Measurements from ENCODE around the gene CADPS2.

CADPS2 gene

DNA sequence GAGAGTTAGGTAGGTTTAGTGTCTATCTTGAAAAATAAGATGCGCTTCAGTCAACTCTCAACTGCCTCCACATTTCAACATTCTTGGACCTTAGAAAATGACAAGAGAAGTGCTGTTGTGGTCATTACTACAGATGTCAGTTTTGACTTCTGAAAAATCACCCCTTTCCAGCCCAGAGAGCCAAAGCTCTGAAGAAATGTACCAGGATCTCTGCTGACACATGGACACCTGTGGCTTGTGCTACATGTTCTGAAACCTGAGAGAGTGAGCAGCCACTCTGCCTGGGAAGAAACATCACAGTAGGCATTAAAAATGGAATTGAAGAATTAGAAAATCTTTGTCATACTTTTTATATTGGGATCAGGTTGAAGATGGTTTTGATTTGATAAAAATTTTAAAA is 545.8 kb downstream of the CADPS2 start:
- DNase-seq (ENCODE audit: low read depth, low spot score) = no peak
- no peak overlapping the region for H3K4me3 ChIP-seq (ENCODE audit: low read length)

DNA sequence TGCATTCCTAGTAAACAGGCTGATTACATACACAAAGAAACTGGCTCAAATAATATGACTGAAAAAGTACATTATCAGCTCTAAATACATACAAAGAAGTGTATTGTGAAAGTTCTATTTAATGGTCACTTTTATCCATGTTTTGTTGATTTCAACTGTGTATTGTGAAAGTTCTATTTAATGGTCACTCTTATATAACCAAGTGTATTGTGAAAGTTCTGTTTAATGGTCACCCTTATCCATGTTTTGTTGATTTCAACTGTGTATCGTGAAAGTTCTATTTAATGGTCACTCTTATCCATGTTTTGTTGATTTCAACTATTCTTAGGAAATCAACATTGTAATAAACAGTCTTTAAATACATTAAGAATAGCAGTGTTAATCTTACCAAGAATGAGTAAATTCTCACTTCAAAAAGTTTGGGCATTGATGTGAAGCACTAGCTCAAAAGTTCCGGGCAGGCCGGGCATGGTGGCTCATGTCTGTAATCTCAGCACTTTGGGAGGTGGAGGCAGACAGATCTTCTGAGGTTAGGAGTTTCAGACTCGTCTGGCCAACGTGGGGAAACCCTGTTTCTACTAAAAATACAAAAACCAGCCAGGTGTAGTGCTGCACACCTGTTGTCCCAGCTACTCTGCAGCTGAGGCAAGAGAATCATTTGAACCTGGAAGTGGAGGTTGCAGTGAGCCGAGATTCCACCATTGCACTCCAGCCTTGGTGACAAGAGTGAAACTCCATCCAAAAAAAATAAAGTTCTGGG is 546.9 kb downstream of the CADPS2 start:
- Histone ChIP-seq H3K27ac (ENCODE audit: low read length) (no peak overlapping the region), H3K9me3 (ENCODE audit: control insufficient read depth, insufficient read depth, low read length) (no peaks in the 10 kb centered on the region), H3K36me3 (ENCODE audit: control insufficient read depth, insufficient read depth, low read length) (no peaks in the 10 kb centered on the region), H3K27me3 (ENCODE audit: control insufficient read depth, insufficient read depth, low read length) (no peaks in the 10 kb centered on the region), H3K4me1 (ENCODE audit: control insufficient read depth, insufficient read depth, low read length) (peaks cover 3% of the 10 kb centered on the region; the same call in 1 of the 2 replicates), H3K4me3 (ENCODE audit: low read length) (no peak overlapping the region)
- no CpG with 5 or more reads among the region's 6 CpGs for WGBS (ENCODE audit: insufficient coverage, insufficient read length)
- DNase-seq (ENCODE audit: low read depth, low spot score) = no peak

More for the DNA sequence above, 545.8 kb downstream of the CADPS2 start:
- H3K9me3 ChIP-seq (ENCODE audit: control insufficient read depth, insufficient read depth, low read length) = no peaks in the 10 kb centered on the region
- no peak overlapping the region for H3K27ac ChIP-seq (ENCODE audit: low read length)
- H3K36me3 ChIP-seq (ENCODE audit: control insufficient read depth, insufficient read depth, low read length) = no peaks in the 10 kb centered on the region
- H3K4me1 ChIP-seq (ENCODE audit: control insufficient read depth, insufficient read depth, low read length) = peaks cover 3% of the 10 kb centered on the region; the same call in 1 of the 2 replicates
- WGBS (ENCODE audit: insufficient coverage, insufficient read length) = no CpG with 5 or more reads among the region's 1 CpG
- no peaks in the 10 kb centered on the region for H3K27me3 ChIP-seq (ENCODE audit: control insufficient read depth, insufficient read depth, low read length)

DNA sequence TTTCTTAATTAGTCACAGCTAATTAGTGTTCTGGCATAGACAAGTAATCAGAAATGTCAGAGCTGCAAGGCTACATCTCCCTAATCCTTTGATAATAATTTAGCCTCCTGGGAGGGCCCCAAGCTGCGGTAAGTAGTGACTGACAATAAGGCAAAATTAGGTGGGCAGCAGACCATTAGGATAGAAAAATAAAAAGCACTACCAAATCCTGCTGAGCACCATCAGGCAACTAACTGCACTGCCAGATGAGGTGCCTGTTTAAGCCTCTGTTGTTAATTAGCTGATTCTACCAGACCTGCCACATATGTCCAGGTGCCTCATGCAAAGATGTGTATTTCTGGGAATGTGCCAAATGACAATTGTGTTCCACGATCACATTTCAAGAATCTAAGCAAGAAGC is 549.2 kb downstream of the CADPS2 start:
- Histone ChIP-seq H3K9me3 (ENCODE audit: control insufficient read depth, insufficient read depth, low read length) (no peaks in the 10 kb centered on the region), H3K27me3 (ENCODE audit: control insufficient read depth, insufficient read depth, low read length) (no peaks in the 10 kb centered on the region), H3K4me3 (ENCODE audit: low read length) (no peak overlapping the region), H3K36me3 (ENCODE audit: control insufficient read depth, insufficient read depth, low read length) (no peaks in the 10 kb centered on the region), H3K4me1 (ENCODE audit: control insufficient read depth, insufficient read depth, low read length) (0 out of 2 replicates have a peak, but pooled peaks cover 1% of the 10 kb centered on the region), H3K27ac (ENCODE audit: low read length) (no peak overlapping the region)
- DNase-seq (ENCODE audit: low read depth, low spot score) = no peak
- no CpG with 5 or more reads among the region's 2 CpGs for WGBS (ENCODE audit: insufficient coverage, insufficient read length)

DNA sequence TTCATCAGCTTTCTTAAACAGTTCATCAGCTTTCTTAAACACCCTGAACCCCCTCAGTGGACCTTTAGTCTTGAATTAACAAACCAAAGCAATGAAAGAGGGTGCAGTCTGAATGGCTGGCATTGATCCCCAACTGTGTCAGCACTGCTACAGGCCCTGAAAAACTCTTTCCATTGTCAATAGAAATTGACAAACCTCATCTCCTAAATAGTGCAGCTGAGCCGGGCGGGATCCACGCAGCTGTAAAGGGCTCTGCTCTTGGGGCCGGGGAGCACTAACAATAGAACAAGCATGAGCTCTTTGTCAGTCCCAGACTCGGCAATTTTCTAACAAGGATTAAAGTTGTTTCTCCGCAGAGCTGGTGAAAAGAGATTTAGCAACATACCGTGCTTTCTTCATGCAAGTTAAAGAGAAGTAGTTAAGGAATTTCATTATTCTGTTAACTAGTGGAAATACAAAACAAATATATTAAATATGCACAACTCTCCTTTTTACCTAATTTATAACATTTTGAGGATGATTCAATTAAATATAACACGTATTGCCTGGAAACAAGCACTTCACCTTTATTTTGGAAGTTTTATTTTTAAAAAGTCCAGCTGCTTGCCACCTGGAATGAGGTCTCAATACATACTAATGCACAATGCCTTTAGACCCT is 557.0 kb downstream of the CADPS2 start:
- no peaks in the 10 kb centered on the region for H3K36me3 ChIP-seq (ENCODE audit: control insufficient read depth, insufficient read depth, low read length)
- WGBS (ENCODE audit: insufficient coverage, insufficient read length) = no CpG with 5 or more reads among the region's 8 CpGs
- no peaks in the 10 kb centered on the region for H3K9me3 ChIP-seq (ENCODE audit: control insufficient read depth, insufficient read depth, low read length)
- H3K4me3 ChIP-seq (ENCODE audit: low read length) = no peak overlapping the region
- no peak overlapping the region for H3K27ac ChIP-seq (ENCODE audit: low read length)
- H3K4me1 ChIP-seq (ENCODE audit: control insufficient read depth, insufficient read depth, low read length) = peaks cover 2% of the 10 kb centered on the region; the same call in 1 of the 2 replicates
- DNase-seq (ENCODE audit: low read depth, low spot score) = no peak
- H3K27me3 ChIP-seq (ENCODE audit: control insufficient read depth, insufficient read depth, low read length) = no peaks in the 10 kb centered on the region

DNA sequence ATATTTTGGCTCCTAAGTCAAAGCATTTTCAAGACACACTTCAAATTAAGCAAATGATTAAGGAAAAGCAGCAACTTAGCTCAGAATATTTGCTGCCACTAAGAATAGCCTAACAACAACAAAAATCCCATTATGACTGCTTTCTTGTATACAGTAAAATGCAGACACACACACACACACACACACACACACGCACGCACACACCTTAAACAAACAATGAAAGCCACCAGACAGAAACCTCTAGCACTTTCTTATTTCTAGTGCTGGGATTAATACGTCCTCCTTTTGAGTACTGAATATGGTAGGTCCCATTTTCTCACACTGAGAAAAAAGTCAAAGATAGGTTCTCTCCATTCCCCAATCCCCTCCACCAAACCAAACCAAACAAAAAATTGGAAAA is 558.3 kb downstream of the CADPS2 start:
- WGBS (ENCODE audit: insufficient coverage, insufficient read length) = no CpG with 5 or more reads among the region's 3 CpGs
- no peak for DNase-seq (ENCODE audit: low read depth, low spot score)

DNA sequence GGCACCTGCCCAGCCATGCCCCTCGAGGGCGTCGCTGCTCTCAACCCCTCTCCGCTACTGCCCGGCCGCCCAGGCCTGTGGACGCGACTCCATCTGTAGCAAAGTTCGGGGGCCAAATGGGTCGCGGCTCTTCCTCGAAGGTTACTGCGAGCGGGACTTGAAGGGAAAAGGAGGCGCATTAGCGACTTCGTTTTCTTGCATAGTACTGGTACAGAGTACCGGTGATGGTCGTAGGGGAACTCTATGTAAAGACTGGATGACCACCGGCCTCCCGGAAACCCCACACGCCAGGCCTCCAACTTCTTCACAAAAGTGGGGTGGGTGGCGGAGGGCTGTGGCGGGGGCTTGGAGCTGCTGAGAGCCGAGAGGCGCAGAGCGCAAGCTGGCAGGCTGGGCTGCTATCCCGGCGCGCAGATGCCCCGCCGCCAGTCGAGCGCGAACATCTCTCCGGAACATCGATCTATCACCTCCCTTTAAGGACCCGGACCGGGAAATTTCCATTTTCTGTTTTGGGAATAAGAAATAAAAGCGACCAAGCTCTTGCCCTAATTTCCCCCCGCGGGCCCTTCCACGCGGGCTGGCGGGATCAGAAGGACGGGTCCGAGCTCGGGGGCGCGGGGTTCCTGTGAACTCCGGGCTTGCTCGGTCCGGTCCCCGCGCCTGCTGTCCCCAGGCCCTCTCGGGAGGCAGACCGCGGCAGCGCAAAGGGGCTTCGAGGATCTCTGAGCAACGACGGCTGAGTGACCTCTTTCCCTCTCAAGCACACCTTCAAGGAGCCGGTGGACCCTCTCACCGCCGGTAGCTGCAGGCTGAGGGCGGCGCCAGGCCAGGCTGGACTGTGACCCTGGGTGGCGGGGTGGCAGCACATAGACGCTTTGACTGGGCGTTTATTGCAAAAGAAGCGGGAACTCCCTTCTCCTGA is 569.5 kb downstream of the CADPS2 start:
- no peak overlapping the region for H3K27ac ChIP-seq (ENCODE audit: low read length)
- no CpG with 5 or more reads among the region's 71 CpGs for WGBS (ENCODE audit: insufficient coverage, insufficient read length)
- H3K27me3 ChIP-seq (ENCODE audit: control insufficient read depth, insufficient read depth, low read length) = peaks cover 30% of the 10 kb centered on the region

More for the DNA sequence above, 558.3 kb downstream of the CADPS2 start:
- Histone ChIP-seq H3K4me1 (ENCODE audit: control insufficient read depth, insufficient read depth, low read length) (peaks cover 2% of the 10 kb centered on the region; the same call in 1 of the 2 replicates), H3K9me3 (ENCODE audit: control insufficient read depth, insufficient read depth, low read length) (no peaks in the 10 kb centered on the region), H3K36me3 (ENCODE audit: control insufficient read depth, insufficient read depth, low read length) (no peaks in the 10 kb centered on the region), H3K27ac (ENCODE audit: low read length) (no peak overlapping the region), H3K4me3 (ENCODE audit: low read length) (no peak overlapping the region), H3K27me3 (ENCODE audit: control insufficient read depth, insufficient read depth, low read length) (no peaks in the 10 kb centered on the region)

DNA sequence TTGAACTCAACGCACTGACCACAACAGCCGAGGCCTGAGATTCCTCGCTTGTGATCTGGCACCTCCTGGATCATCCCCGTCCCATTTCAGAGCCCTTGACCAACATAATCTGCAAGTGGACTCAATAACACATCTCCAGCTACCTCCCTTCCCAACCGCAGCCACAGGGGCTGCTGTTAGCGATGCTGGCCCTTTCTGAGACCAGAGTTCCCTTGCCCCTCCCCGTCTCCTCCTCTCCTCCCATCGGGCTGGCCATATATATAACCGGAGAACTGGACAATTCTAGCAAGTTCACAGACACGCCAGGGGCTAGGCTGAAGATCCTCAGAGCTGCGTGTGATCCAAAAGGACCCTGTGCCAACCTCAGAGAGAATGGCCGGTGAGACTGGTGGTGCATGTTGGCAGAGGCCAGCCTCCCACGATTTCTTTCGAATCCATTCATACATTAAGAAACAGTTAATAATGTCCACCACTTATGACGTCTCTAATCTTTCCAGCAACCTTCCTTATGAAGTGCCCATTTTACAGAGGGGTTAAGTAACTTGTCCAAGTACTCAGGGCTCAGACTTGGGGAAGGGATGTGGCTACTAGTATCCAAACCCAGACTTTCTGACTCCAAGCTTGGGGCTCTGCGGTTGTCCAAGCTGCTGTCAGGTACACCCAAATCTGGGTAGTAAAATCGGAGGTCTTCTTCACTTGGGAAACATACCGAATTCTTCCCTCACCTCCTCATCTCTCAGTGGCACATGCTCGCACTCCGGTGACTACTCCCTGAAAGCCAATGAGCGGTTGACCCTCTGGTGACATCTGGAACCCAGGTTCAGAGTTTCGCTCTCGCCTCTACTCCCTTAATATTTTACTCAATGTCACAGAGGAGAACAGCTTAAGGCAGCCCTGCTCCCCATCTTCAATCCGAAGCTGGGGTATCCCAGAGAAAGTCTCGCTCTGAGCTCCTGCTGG is 570.5 kb downstream of the CADPS2 start:
- DNase-seq (ENCODE audit: low read depth, low spot score) = no peak
- H3K36me3 ChIP-seq (ENCODE audit: control insufficient read depth, insufficient read depth, low read length) = no peaks in the 10 kb centered on the region
- H3K27me3 ChIP-seq (ENCODE audit: control insufficient read depth, insufficient read depth, low read length) = peaks cover 31% of the 10 kb centered on the region
- H3K9me3 ChIP-seq (ENCODE audit: control insufficient read depth, insufficient read depth, low read length) = no peaks in the 10 kb centered on the region
- H3K27ac ChIP-seq (ENCODE audit: low read length) = no peak overlapping the region
- H3K4me3 ChIP-seq (ENCODE audit: low read length) = peak overlapping the region; percentile 3; the same call in 1 of the 2 replicates
- 0 out of 2 replicates have a peak, but pooled peaks cover 2% of the 10 kb centered on the region for H3K4me1 ChIP-seq (ENCODE audit: control insufficient read depth, insufficient read depth, low read length)
- WGBS (ENCODE audit: insufficient coverage, insufficient read length) = no CpG with 5 or more reads among the region's 25 CpGs

More for the DNA sequence above, 569.5 kb downstream of the CADPS2 start:
- Histone ChIP-seq H3K9me3 (ENCODE audit: control insufficient read depth, insufficient read depth, low read length) (no peaks in the 10 kb centered on the region), H3K4me1 (ENCODE audit: control insufficient read depth, insufficient read depth, low read length) (0 out of 2 replicates have a peak, but pooled peaks cover 2% of the 10 kb centered on the region), H3K4me3 (ENCODE audit: low read length) (peak overlapping the region; percentile 3; the same call in 1 of the 2 replicates), H3K36me3 (ENCODE audit: control insufficient read depth, insufficient read depth, low read length) (no peaks in the 10 kb centered on the region)
- DNase-seq (ENCODE audit: low read depth, low spot score) = no peak

DNA sequence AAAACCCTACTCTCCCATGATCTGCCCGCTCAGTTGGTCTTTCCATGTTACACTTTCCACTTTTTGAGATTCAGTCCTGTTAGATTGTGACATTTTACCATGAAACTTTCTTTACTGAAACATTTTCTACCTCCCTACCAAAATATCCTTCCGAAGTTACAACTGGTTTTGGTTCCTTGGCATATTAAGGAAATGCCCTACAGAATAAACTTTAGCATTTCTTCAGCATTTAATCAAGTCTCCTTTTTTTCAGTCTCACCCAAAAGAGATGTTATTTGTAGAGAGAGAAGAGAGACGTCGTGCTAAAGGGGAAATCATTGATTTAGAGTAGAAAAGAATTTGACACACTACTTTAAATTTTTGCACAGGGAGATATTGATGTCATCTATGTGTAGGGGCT is 572.0 kb downstream of the CADPS2 start:
- peaks cover 35% of the 10 kb centered on the region for H3K27me3 ChIP-seq (ENCODE audit: control insufficient read depth, insufficient read depth, low read length)
- H3K9me3 ChIP-seq (ENCODE audit: control insufficient read depth, insufficient read depth, low read length) = no peaks in the 10 kb centered on the region
- H3K36me3 ChIP-seq (ENCODE audit: control insufficient read depth, insufficient read depth, low read length) = no peaks in the 10 kb centered on the region
- H3K27ac ChIP-seq (ENCODE audit: low read length) = no peak overlapping the region
- H3K4me1 ChIP-seq (ENCODE audit: control insufficient read depth, insufficient read depth, low read length) = 0 out of 2 replicates have a peak, but pooled peaks cover 2% of the 10 kb centered on the region
- DNase-seq (ENCODE audit: low read depth, low spot score) = no peak
- no peak overlapping the region for H3K4me3 ChIP-seq (ENCODE audit: low read length)
- no CpG with 5 or more reads among the region's 4 CpGs for WGBS (ENCODE audit: insufficient coverage, insufficient read length)

DNA sequence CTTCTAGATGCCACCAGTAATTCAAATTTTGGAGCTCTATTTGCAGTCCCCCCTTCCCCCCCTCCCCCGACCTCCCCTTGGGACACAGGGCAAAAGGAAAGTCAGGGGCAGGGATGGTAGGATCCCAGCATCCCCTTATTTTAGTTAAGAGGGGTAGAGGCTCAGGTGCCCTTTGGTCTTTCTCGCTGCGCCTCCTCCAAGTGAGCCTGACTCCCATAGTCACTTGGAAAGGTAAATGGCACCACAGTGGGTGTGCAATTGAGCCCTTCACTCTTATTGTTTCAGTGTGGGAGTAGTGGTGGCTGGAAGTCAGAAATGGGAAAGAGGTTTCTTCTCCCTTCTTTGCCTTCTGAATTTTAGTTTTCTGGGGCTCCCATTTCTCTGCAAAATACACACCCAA is 573.5 kb downstream of the CADPS2 start:
- no peaks in the 10 kb centered on the region for H3K36me3 ChIP-seq (ENCODE audit: control insufficient read depth, insufficient read depth, low read length)
- H3K27ac ChIP-seq (ENCODE audit: low read length) = no peak overlapping the region
- no peak for DNase-seq (ENCODE audit: low read depth, low spot score)
- H3K9me3 ChIP-seq (ENCODE audit: control insufficient read depth, insufficient read depth, low read length) = no peaks in the 10 kb centered on the region
- no CpG with 5 or more reads among the region's 3 CpGs for WGBS (ENCODE audit: insufficient coverage, insufficient read length)
- 0 out of 2 replicates have a peak, but pooled peaks cover 2% of the 10 kb centered on the region for H3K4me1 ChIP-seq (ENCODE audit: control insufficient read depth, insufficient read depth, low read length)
- no peak overlapping the region for H3K4me3 ChIP-seq (ENCODE audit: low read length)
- peaks cover 36% of the 10 kb centered on the region for H3K27me3 ChIP-seq (ENCODE audit: control insufficient read depth, insufficient read depth, low read length)

All from iPS DF 6.9 (cell line).